Omental fat pad (tissue), 4 donors: ENCODE measurements around the gene ACSL4. TPM values are rescaled to one million over a fixed set of nuclear protein-coding genes. Genes with fewer than 3 reads are reported as not detected.

Experiments
- ATAC-seq: fragments of 150-250 bp; one replicate; pipeline ENCODE4 v1.9.1; 2016; ENCODE audit warnings: mild to moderate bottlenecking, moderate library complexity; ENCODE audit not compliant: low FRiP score
- DNase-seq: peaks from one replicate; pipeline ENCODE4 v3.0.0-alpha.2; 2019; ENCODE audit warnings: low spot score
- total RNA-seq, 4 donors: library from RNA; depleted of rRNA; stranded (reverse); fragments of >200 nt; gene quantifications; one replicate each; pipeline ENCODE4 v1.1.0, GENCODE V29; 2016
- TF ChIP-seq, protein P1 (sequence below), 3 donors: fragments of 450-650 bp; IDR thresholded peaks; one replicate each; pipeline ENCODE4 v1.5.1; 2016 to 2017; ENCODE audit warnings: antibody characterized with exemption in 3 of 3, mild to moderate bottlenecking in 3 of 3, moderate library complexity in 2 of 3

ACSL4 gene
- total RNA-seq, 4 donors from 2014 or later: 94.7 to 244 (median 166) TPM

DNA sequence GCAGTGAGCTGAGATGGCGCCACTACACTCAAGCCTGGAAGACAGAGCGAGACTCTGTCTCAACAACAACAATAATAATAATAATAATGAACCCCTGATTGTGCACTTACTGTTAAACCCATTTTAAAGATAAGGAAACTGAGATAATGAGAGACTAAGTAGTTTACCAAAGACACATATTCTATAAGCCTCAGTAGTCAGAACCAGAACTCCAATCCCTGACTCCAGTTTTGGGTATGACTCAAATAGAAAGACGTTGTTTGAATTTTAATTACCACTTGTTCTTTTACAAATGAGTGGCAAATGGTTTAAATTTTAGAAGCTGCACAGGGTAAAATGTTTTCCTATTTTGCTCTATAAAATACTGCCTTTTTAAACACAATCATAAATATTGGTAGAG lies 37.4 kb downstream of the ACSL4 start:
- no peak for DNase-seq
- ATAC-seq: no peak
- TF ChIP-seq, protein P1, sequence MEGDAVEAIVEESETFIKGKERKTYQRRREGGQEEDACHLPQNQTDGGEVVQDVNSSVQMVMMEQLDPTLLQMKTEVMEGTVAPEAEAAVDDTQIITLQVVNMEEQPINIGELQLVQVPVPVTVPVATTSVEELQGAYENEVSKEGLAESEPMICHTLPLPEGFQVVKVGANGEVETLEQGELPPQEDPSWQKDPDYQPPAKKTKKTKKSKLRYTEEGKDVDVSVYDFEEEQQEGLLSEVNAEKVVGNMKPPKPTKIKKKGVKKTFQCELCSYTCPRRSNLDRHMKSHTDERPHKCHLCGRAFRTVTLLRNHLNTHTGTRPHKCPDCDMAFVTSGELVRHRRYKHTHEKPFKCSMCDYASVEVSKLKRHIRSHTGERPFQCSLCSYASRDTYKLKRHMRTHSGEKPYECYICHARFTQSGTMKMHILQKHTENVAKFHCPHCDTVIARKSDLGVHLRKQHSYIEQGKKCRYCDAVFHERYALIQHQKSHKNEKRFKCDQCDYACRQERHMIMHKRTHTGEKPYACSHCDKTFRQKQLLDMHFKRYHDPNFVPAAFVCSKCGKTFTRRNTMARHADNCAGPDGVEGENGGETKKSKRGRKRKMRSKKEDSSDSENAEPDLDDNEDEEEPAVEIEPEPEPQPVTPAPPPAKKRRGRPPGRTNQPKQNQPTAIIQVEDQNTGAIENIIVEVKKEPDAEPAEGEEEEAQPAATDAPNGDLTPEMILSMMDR (IDR thresholded peaks at IDR 0.05): no peak

DNA sequence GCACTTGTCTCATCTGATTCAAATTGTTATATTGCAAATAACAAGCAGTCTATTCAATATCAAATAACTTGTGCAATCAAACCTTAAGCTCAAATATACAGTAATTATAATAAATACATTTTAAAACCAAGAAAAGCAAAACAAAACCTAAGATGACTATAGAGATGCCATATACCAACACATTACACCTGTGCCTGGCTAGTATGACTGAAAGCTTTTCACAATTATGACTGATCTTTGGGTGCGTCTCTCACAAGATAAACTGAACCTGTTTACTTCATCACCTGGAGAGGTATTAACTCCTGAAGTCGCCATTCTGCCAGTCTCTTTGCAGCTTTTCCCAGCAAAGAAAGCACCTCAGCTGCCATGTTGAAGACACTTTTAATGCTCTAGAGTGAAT lies 41.3 kb downstream of the ACSL4 start:
- TF ChIP-seq, protein P1 (IDR thresholded peaks at IDR 0.05): no peak
- DNase-seq: no peak
- ATAC-seq: no peak

- no peak for ATAC-seq
- TF ChIP-seq, protein P1 (IDR thresholded peaks at IDR 0.05): no peak
- DNase-seq: no peak
These were observed 41.8 kb downstream of the ACSL4 start for GRCh38 chrX:109691277-109691676.

DNA sequence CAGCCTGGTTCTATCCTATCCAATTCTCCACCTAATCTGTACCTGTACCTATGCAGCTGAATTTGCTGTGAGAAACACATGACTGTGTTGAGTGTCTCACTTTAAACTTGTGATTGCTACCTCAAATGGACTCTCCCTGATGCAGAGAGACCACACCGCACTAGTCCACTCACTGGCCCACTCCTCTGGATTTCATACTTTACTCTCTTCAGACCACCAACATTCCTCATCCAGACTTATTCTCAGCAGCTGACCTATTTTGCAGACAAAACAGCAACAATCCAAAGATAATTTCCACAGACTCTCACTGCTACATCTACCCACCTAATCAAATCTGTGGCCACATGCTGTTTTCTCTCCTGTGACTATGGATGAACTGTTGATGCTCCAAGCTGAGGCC lies 45.2 kb downstream of the ACSL4 start:
- DNase-seq (no peak), ATAC-seq (no peak)
- TF ChIP-seq, protein P1 (IDR thresholded peaks at IDR 0.05): no peak

DNA sequence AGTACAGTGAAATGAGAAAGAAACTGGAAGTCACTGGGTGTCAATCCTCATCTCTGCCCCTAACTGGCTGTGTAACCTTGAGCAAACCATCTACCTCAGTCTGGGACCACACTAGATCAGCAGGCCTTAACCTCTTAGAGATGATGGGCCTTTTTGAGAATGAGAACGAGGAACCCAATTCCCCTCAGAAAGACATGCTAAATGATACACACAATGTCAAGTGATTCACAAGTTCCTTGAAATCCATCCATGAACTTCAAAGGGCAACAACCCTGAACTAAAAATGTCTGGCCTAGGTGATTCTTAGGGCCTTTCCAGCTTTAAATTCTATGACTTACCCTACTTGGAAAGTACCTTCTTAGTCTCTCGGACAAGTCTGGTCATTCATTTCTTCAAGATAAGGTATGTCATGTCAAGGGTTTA lies 47.4 kb downstream of the ACSL4 start:
- no peak for DNase-seq
- ATAC-seq: no peak
- TF ChIP-seq, protein P1 (IDR thresholded peaks at IDR 0.05): no peak

GRCh38 chrX:109684136-109684535 lies 48.9 kb downstream of the ACSL4 start:
- DNase-seq: no peak
- TF ChIP-seq, protein P1 (IDR thresholded peaks at IDR 0.05): no peak
- no peak for ATAC-seq

DNA sequence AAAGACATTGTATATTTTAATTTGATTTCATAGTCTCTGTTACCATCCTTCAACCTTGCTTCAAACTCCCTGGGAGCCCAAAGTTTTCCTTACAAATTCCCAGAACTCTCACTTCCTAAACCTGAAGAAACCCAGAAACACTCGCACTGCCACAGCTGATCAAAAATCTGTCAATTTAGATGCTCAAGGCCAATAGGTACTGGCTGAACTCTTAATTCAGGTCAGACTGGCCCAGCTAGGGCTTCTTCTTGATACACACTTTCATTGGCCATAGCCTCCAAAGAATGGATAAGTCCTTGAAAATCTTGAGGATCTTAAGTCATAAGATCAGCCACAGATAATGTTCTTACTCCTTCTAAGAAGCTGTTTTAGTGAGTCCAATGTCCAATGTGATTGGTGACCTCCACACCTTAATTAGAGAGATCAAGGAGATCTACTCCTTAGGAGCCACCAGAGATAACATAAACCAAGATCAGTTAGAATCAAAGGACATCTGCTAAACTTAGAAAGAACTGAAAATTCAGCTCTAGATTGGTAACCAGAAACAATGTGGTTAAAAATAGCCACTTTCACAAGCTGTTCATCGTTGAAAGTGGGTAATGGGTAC lies 51.5 kb downstream of the ACSL4 start:
- TF ChIP-seq, protein P1 (IDR thresholded peaks at IDR 0.05): no peak
- ATAC-seq: no peak
- no peak for DNase-seq
